HG02870 (cell line): ENCODE measurements around the gene DYRK1B.

Source experiments
- ATAC-seq: cut with Tn5 transposase; IDR thresholded peaks from one replicate; pipeline ENCODE4 v1.9.1; 2021; ENCODE audit warnings: mild to moderate bottlenecking, moderate library complexity; ENCODE audit not compliant: unreplicated experiment

DYRK1B gene

DNA sequence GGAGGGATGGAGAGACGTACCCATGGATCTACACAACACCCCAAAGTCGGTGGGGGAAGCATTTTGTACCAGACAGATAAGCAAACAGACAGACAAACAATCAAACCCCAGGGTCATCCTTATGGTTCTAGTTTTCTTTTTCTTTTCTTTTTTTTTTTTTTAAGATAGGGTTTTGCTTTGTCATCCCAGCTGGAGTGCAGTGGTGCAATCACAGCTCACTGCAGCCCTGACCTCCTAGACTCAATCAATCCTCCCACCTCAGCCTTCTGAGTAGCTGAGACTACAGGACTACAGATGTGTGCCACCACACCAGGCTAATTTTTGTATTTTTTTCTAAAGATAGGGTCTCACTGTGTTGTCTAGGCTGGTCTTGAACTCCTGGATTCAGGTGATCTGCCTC, 30.2 kb upstream of the DYRK1B start:
- ATAC-seq = no peak

DNA sequence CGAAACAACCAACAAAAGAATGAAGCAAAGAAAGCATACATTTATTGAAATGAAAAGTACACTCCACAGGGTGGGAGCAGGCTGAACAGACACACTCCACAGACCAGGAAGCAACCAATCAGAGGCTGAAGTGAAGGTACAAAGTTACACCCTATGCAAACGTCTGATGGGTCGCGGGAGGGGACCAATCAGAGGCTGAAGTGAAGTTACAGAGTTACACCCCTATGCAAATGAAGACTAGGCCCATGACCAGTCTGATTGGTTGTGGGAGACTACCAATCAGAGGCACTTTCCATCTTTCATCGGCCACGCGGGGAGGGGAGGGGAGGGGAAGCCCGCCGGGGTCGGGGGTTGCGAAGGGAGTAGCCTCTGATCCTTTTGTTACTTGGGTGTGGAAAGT, 24.6 kb upstream of the DYRK1B start:
- ATAC-seq = no peak

DNA sequence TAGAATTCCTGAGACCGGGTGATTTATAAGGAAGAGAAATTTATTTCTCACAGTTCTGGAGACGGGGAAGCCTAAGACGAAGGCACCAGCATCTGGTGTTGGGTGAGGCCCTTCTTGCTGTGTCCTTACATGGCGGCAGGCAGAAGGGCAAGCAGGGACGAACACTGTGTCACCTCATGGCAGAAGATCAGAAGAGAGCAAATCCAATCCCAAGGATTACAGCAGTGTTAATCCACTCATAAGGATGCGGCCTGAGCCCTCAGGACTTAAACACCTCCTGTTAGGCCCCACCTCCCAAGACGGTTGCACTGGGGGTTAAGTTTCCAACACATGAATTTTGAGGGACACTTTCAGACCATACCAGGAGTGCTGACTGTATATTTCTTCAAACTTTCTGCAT, 18.9 kb upstream of the DYRK1B start:
- no peak for ATAC-seq

DNA sequence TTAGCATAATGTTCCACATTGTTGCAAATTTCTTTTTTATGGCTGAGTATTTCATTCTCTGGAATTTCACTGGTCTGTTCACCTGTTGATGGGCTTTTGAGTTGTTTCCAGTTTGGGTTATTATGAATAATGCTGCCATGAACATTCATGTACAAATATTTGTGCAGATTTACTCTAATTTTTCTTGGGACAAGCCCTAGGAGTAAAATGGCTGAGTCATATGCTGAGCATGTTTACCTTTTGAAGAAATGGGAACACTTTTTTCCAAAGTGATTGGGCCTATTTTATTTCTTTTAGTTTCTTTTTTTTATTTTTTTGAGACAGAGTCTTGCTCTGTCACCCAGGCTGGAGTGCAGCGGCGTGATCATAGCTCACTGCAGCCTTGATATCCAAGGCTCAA, 16.9 kb upstream of the DYRK1B start:
- no peak for ATAC-seq

DNA sequence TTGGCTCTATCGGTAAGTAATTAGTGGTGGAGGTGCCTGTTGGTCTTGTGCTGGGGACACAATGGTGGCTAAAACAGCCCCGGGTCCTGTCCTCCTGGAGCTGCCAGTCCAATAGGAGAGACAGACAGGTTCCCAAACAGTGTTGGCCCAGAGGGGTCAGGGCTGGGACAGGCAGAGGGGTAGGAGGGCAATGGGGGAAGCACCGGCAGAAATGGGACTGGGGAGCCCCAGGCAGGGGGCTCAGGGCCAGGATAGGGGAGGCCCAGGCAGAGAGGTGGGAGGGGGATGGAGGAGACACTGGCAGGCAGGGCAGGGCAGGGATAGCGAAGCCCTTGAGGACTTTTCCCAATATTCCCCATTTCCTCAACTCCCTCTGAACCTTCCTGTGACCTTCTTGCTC, 14.4 kb upstream of the DYRK1B start:
- no peak for ATAC-seq

DNA sequence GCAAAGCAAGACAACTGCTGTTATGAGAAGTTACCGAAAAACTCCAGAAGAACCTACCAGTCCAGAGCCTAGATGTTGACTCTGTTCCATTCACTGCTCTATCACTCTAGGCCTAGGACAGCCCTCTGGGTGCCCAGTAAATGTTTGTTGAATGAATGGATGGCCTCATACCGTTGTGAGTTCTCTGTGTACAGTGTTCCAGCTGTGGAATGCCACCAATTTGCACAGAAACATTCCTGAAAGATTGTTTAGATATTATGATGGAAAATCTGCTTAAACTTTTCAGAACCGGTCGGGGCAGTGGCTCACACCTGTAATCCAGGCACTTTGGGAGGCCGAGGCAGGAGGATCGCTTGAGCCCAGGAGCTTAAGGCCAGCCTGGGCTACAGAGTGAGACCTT, 13.6 kb upstream of the DYRK1B start:
- no peak for ATAC-seq

DNA sequence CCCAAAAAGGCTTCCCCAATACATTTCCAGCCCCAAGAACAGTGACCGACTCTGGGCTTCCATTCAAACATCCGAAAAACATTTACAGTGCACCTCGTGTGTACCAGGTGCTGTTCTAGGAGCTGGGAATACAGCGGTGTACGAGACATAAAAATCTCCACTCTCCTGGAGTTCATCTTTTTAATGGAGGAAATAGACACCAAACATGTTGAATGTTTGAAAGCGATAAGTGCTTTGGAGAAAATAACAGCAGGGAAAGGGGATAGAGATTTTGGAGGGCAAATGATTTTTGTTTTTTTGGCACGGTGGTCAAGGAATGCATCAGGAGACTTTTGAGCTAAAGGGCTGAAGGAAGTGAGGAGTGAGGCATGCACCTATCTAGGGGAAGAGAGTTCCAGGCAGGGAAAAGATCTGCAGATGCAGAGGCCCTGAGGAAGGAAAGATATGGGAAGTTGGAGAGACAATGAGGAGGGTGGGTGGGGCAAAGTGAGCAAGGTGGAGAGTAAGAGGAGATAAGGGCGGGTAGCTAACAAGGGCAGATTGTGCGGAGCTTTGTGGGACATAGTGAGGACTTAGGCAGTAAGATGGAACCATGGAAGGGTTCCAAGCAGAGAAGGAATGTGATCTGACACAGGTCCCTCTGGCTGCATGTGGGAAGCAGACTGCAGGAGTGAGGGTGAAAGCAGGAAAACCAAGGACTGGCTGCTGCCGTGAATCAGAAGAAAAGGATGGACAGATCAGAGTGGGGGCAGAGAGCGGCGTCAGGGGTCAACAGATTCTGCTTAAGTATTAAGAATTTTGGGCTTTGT, 12.9 kb upstream of the DYRK1B start:
- no peak for ATAC-seq

DNA sequence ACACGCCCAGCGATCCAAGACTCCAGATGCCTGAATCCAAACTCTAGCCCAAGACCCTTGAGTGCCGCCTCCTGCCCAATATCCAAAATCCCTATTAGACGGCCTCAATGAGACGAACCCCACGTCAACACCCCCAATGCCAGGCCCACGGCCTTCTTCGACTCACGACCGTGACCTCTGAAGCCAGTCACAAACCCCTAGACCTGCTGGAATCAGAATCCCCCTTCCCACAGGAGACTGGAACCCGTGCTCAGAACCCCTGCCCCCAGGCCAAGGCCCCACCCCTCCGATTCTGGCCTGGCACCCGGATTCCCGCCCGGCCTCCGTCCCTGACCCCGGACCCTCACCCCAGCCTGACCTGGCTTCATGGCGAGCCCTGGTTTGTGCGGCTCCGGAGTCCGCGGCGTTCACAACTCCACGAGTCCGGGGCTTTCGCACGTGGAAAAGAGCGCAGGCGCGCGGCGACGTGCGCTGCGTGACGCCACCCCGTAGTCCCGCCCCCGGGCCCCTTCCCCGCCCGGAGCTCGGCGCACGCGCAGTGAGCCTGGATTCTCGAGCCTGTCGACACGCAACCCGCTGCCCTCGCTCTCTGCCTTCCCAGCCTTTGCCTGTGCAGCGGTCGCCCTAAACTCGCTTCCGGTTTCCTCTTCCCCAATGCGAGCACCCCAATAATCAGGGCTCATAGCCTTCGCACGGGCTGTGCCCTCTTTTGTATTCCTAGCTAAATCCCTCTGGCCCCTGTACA, 12.1 kb upstream of the DYRK1B start, which contains the start of gene FBL:
Gene FBL, minus strand, starts transcription at position 447 of the 745 bp plus-strand sequence. Its CDS starts 79 bp downstream, at position 368.
- ATAC-seq = peak; percentile 82

DNA sequence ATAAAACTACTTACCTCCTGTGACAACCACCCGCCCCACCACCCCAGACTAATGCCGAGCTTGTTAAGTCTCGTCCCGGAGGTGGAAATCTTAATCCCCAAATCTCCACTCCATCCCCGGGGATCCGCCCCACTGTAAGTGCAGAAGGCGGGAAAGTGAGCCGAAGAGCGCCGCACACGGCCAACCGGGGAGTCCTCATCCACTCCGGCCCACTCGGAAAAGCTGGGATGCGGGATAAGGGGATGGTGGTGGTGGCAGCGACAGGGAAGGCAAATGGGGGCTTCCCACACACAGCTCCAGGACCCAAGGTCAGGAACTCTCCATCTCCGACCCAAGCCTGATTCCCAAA, 11.6 kb upstream of the DYRK1B start:
- no peak for ATAC-seq

DNA sequence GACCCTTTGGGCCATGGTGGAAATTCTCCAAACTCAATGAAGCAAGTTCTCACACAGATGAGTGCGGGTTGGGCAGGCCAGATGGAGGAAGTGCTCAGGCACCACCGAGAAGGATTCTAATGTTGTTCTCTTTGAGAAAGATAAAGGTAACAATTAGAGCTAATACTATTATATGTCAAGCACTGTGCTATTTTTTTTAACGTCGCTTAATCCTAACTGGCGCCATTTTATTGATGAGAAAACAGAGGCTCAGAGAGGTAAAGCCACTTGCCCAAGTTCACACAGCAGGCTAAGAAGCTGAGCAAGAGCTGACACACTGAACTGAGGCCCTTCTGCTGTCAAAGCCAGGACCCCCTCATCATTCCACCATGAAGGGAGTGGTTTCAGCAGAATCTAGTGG, 11.2 kb upstream of the DYRK1B start:
- no peak for ATAC-seq

DNA sequence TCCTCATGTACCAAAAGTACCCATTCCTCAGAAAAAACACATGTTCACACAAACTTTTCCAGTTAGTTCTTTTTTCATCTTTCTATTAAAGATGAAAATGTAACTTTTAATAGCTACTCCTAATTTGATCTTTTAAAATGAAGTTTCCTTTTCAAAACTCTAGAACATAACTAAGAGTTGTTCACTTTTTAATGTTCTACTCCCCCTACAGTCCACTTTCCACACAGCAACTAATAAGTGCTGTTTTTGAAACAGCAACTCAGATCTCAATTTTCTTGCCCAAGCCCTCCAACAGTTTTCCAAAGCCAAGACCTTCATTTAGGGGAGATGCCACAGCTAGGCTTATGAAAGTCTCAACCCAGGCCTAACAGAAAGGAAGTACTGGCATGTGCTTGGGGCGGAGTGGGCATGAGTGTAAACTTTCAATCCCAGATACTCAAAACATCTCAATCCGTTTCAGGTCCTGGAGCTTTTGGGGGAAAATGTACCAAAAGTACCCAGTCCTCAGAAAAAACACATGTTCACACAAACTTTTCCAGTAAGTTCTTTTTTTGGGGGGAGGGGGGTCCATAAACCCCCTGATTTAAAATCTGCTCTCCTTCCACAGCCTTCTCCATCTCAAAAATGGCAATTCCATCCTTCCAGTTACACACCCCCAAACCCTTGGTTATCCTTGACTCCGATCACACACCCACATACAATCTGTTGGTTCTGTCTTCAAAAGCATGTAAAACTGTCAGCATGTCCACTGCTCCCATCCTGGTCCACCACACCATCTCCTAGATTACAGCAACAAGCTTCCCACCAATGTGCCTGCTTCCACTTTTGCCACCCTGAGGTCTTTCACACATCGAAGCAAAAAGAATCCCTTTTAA, 10.2 kb upstream of the DYRK1B start:
- no peak for ATAC-seq

DNA sequence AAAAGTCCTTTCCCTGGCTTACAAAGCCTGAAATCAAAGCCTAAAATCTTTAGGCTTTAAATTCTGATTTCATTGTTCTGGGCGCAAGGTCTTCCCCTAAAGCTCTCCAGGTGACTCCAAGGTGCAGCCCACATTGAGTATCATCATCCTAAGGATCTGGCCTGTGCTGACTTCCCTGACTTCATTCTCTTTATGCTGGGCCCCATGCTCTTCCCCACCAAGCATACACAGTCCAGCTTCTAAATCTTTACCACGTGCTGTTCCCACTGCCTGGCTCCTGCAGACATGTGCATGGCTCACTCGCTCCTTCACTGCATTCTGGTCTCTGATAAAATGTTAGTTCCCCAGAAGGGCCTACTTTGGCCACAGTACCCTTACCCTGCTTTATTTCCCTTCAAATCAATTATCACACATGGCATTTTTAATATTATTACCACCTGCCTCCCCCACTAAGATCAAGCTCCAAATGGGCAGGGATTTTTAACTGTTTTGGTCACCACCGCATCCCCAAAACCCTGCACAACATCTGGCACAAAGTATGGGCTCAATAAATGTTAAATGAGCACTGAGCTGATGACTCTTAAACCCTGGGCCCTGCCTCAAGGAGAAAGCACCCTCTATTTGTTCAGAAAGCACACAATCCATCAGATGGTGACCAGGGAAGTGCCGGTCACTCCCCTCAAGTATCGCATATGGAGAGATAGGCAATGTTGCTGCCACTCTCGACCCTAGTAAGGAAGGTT, 8.9 kb upstream of the DYRK1B start:
- no peak for ATAC-seq

DNA sequence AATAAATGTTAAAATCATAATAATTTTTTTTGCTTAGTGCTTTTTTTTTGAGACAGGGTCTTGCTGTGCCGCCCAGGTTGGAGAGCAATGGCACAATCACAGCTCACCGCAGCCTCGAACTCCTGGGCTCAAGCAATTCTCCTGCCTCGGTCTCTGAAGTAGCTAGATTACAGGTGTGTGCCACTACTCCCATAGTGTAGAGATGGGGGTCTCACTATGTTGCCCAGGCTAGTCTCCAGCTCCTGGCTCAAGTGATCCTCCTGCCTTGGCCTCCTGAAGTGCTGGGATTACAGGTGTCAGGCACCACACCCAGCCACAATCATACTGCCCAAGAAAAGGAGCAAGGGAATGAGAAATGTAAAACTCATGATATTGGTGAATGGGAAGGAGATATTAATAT, 7.1 kb upstream of the DYRK1B start:
- no peak for ATAC-seq

DNA sequence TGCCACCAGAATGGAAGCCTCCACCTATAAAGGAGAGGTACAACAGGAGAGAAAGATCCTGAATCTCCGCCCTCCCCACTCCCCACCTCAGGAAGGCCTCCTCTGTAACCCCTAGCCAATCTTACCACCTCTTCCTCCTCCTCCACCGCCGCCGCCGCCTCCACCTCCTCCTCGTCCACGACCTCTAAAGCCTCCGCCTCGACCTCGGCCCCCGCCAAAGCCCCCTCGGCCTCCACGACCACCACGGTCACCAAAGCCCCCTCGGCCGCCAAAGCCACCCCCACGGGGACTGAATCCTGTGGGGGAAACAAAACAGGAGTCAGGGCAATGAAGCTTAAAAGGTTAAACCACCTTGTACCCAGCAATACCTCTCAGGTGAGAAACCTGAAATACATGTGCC, 6.5 kb upstream of the DYRK1B start:
- ATAC-seq = no peak

DNA sequence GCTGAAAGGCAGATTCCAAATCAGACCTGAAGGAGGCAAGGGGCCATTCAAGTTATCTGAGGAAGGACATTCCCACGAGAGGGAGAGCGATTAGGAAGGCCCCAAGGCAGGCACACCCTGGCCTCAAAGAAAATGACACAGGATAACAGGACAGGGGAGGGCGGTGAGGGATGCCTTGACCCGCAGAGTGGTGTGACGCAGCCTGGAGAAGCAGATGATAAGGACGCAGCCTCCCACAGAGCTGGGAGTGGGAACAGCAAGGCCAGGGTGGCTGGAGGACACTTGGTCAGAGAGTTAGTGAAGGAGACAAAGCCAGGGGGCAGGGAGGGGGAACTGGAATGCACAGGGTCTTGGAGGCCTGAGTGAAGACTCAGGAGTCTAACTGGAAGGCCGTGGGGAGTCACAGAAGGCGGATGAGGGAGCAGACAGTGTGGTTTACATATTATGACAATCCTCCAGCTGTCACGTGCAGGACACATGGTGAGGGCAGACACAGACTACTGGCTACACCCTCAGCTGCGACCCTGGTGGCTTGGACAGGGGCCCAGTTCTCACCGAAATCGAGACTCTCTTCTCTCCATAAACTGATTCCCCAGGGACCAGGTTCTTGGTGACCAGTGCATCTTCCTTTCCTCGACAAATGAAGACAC, 5.8 kb upstream of the DYRK1B start:
- no peak for ATAC-seq

DNA sequence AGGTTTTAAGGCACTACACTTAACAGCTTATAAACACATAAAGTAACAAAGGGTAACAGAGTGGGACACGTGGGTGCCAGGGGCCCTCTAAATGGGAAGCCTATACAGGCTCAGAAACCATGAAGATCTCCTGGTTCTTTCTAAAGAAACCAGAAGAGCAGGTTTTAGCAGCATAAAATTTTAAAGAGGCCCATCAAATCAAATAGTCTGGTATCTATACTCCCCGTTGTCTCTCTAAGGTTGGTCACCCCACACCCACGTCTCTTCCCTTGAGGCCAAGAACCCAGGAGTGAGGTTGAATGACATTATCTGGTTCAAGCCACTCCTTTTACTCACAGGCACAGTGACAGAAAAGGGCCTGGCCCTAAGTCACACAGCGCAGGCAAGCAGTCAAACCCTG, 4.6 kb upstream of the DYRK1B start:
- no peak for ATAC-seq

DNA sequence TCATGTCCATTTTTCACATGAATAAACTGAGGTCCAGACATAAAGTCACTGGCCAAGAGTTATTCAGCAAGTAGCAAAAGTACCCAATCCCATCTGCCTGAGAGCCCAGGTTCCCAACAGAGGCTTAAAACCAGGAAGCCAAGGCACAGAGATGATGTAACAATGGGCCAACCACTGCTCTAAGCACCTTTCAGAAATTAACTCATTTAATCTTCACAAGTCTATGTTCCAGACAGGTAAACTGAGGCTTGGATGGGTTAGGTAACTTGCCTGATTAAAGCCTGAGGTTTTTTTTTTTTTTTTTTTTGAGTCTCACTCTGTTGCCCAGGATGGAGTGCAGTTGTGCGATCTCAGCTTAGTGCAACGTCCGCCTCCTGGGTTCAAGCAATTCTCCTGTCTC, 4.0 kb upstream of the DYRK1B start:
- ATAC-seq = no peak

DNA sequence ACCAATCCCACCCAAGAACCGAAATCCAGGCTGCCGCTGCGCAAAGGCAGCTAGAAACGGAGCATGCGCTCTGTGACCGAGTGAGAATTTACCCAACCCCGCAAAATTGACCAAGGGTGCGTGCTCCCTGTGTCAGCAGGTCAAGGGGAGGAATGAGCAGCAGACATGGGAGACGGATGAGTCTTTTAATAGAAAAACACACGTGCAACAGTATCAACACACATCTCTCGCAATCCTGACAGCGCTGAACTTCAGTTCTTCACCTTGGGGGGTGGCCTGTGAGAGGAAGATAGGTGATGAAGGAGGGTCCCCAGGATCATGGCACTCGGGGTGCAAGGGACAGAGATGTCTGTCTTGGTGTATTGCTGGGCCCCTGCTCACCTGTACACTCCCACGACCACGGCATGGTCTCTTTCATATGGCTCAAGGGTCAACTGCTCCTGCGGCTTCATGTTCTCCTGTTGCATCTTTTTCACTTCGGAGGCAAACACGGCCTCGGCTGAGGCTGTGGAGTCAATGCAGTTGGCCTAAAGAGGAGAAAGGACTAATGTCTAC, 402 bp upstream of the DYRK1B start:
- ATAC-seq = no peak

DNA sequence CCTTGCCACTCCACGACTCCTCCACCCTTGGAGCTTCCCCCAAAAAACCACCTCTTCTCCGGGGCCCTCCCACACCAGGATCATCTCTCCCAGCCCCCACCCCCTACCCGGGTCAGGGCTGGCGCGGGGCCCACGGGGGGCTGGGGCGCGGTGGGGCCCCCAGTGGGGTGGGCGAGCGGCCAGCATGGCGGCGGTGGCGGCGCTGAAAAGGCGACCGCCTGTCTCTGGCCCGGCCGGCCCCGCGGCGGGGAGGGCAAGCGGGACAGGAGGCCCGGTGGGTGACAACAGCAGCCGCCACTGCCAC, 850 bp downstream of the DYRK1B start:
- ATAC-seq = no peak
